ENCODE data around the gene CPAMD8. TPM values are rescaled to one million over a fixed set of nuclear protein-coding genes. Genes with fewer than 3 reads are reported as not detected.
A peak's percentile ranks its signal among the peaks of the same experiment; 100 is the strongest.

CPAMD8 gene
- total and polyA plus RNA-seq, 9 of the 15 experiments (the other 6 are each of a cell fraction or from before 2014, with no cell fraction given) = 0.20 to 2.1 (median 1.3) TPM

- TF ChIP-seq, protein P1, sequence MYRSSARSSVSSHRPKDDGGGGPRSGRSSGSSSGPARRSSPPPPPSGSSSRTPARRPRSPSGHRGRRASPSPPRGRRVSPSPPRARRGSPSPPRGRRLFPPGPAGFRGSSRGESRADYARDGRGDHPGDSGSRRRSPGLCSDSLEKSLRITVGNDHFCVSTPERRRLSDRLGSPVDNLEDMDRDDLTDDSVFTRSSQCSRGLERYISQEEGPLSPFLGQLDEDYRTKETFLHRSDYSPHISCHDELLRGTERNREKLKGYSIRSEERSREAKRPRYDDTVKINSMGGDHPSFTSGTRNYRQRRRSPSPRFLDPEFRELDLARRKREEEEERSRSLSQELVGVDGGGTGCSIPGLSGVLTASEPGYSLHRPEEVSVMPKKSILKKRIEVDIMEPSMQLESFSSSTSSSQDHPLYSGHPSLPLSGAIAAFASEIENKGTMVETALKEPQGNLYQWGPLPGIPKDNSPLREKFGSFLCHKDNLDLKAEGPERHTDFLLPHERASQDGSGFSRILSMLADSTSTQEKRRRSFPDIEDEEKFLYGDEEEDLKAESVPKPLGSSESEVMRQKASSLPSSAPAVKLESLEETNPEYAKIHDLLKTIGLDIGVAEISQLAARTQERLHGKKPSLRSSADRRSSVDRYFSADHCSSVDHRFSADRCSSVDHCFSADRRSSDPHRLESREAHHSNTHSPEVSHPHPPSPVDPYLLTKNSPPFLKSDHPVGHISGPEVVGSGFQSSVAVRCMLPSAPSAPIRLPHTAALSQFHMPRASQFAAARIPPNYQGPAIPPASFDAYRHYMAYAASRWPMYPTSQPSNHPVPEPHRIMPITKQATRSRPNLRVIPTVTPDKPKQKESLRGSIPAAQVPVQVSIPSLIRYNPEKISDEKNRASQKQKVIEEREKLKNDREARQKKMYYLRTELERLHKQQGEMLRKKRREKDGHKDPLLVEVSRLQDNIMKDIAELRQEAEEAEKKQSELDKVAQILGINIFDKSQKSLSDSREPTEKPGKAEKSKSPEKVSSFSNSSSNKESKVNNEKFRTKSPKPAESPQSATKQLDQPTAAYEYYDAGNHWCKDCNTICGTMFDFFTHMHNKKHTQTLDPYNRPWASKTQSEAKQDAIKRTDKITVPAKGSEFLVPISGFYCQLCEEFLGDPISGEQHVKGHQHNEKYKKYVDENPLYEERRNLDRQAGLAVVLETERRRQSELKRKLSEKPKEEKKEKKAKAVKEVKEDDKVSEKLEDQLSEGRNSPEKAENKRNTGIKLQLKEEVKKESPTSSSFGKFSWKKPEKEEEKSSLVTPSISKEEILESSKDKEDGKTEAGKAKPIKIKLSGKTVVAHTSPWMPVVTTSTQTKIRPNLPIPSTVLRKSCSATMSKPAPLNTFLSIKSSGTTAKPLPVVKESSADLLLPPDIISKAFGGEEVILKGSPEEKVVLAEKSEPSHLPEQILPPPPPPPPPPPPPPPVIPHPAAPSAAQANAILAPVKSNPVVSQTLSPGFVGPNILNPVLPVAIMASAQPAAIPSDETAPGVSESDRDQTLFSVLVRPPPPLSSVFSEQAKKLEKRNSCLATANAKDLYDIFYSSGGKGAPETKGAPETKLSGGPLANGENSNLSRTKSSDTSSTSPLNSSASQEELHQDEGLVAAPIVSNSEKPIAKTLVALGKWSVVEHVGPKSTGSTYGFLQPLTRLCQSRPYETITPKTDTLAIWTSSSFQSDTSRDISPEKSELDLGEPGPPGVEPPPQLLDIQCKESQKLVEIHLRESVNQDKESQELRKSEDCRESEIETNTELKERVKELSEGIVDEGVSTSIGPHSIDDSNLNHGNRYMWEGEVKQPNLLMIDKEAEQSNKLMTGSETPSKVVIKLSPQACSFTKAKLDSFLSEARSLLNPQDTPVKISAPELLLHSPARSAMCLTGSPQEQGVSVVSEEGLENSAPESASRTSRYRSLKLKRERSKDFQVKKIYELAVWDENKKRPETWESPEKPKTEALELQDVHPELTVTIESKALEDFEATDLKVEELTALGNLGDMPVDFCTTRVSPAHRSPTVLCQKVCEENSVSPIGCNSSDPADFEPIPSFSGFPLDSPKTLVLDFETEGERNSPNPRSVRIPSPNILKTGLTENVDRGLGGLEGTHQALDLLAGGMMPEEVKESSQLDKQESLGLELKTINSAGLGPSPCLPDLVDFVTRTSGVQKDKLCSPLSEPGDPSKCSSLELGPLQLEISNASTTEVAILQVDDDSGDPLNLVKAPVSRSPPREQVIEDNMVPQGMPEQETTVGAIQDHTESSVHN (IDR thresholded peaks at IDR 0.05; ENCODE audit: borderline replicate concordance in 1 of 2, low read depth in 1 of 2) = no peak
- TF ChIP-seq ZNF707 (CRISPR knock-in tag; conservative IDR thresholded peaks at IDR 0.05) (no peak), ZNF324 (CRISPR knock-in tag; IDR thresholded peaks at IDR 0.05) (no peak), HNRNPLL (IDR thresholded peaks at IDR 0.05; ENCODE audit: low read depth, low read length, poor library complexity, severe bottlenecking) (no peak), NEUROD1 (IDR thresholded peaks at IDR 0.05; ENCODE audit: borderline replicate concordance, low read depth, low read length, partially characterized antibody) (no peak), ZNF445 (CRISPR knock-in tag; IDR thresholded peaks at IDR 0.05; ENCODE audit: low read depth) (no peak), ZBTB17 (CRISPR knock-in tag; IDR thresholded peaks at IDR 0.05) (peak; percentile 90), PRPF4 (IDR thresholded peaks at IDR 0.05; ENCODE audit: insufficient read depth, low read depth, low read length, poor library complexity, severe bottlenecking) (no peak), MTA2 (IDR thresholded peaks at IDR 0.05; ENCODE audit: low read depth) (no peak), HMBOX1 (IDR thresholded peaks at IDR 0.05) (no peak), CC2D1A (IDR thresholded peaks at IDR 0.05) (no peak), MAX (CRISPR knock-in tag; IDR thresholded peaks at IDR 0.05) (no peak), SIX5 (IDR thresholded peaks at IDR 0.05; ENCODE audit: borderline replicate concordance in 1 of 2, insufficient read depth in 1 of 2, low read depth in 1 of 2, low read length in 2 of 2) (no peak), BRCA1 (IDR thresholded peaks at IDR 0.05) (no peak), BRCA1 (CRISPR knock-in tag; IDR thresholded peaks at IDR 0.05) (no peak), NBN (IDR thresholded peaks at IDR 0.05; ENCODE audit: low read depth) (no peak), NFXL1 (CRISPR knock-in tag; IDR thresholded peaks at IDR 0.05) (peak; percentile 60; the same call in 1 of the 2 replicates)
Observed at GRCh38 chr19:16887353-16888265, 139.0 kb downstream of the CPAMD8 start (continued).
